PC-9 (cell line): Measurements from ENCODE around the gene METTL2B. TPM values are rescaled to one million over a fixed set of nuclear protein-coding genes. Genes with fewer than 3 reads are reported as not detected.
A peak's percentile ranks its signal among the peaks of the same experiment; 100 is the strongest.

Experiments
- BruUV-seq: library from RNA; stranded (reverse); fragments of 400-500 nt; replicated peaks from 2 replicates; lab custom pipeline; 2021; lab: Mats Ljungman, UMichigan
- CTCF ChIA-PET: fragments of 300-600 bp; sonication (Branson Sonifier 250); formaldehyde crosslinking; loops from one replicate; lab custom pipeline; 2022; ENCODE audit warnings: antibody characterized with exemption; lab: Charles Lee
- POLR2A ChIA-PET: fragments of 300-600 bp; sonication (Branson Sonifier 250); formaldehyde crosslinking; loops from one replicate; lab custom pipeline; 2022; ENCODE audit warnings: antibody characterized with exemption; ENCODE audit not compliant: unreplicated experiment; lab: Charles Lee
- DNase-seq, 2 experiments: peaks; one replicate each; pipeline versions ENCODE4 v3.0.0 to v3.0.0-alpha.2; 2015 to 2022; ENCODE audit warnings: mixed read lengths in 1 of 2
- H2AFZ ChIP-seq: fragments of 200-600 bp; sonication (generic); 2 replicates; pipeline ENCODE4 v1.8.1; 2017; ENCODE audit warnings: antibody characterized with exemption
- H3F3A ChIP-seq: fragments of 200-600 bp; sonication (generic); 2 replicates; pipeline ENCODE4 v1.8.1; 2017; ENCODE audit warnings: antibody characterized with exemption, mild to moderate bottlenecking, low read depth; ENCODE audit not compliant: insufficient read depth
- H3K27ac ChIP-seq: fragments of 200-600 bp; sonication (generic); 2 replicates; pipeline ENCODE4 v1.6.1; 2016; ENCODE audit warnings: mixed run types
- H3K27me3 ChIP-seq: fragments of 200-600 bp; sonication (generic); 2 replicates; pipeline ENCODE4 v1.6.1; 2016; ENCODE audit warnings: low read depth, mixed run types; ENCODE audit not compliant: insufficient read depth
- H3K36me3 ChIP-seq: fragments of 200-600 bp; sonication (generic); 2 replicates; pipeline ENCODE4 v1.6.1; 2016; ENCODE audit warnings: low read depth, mixed run types
- H3K4me1 ChIP-seq: fragments of 200-600 bp; sonication (generic); replicated peaks from 2 replicates; pipeline ENCODE4 v1.6.1; 2016; ENCODE audit warnings: mixed run types; ENCODE audit not compliant: insufficient read depth
- H3K4me2 ChIP-seq: fragments of 200-600 bp; sonication (generic); 2 replicates; pipeline ENCODE4 v1.6.1; 2017; ENCODE audit warnings: mixed run types
- H3K4me3 ChIP-seq: fragments of 200-600 bp; sonication (generic); 2 replicates; pipeline ENCODE4 v1.6.1; 2016; ENCODE audit warnings: mixed run types
- H3K79me2 ChIP-seq: fragments of 200-600 bp; sonication (generic); 2 replicates; pipeline ENCODE4 v1.6.1; 2017; ENCODE audit warnings: low read depth, mixed run types
- H3K9me2 ChIP-seq: fragments of 200-600 bp; sonication (generic); 2 replicates; pipeline ENCODE4 v1.8.1; 2017; ENCODE audit warnings: mild to moderate bottlenecking; ENCODE audit not compliant: insufficient read depth
- H3K9me3 ChIP-seq: fragments of 200-600 bp; sonication (generic); 2 replicates; pipeline ENCODE4 v1.8.1; 2016; ENCODE audit warnings: low read depth; ENCODE audit not compliant: insufficient read depth
- H4K20me1 ChIP-seq: fragments of 200-600 bp; sonication (generic); 2 replicates; pipeline ENCODE4 v1.8.1; 2017; ENCODE audit not compliant: insufficient read depth
- CTCF ChIP-seq: fragments of 200-600 bp; sonication (generic); conservative IDR thresholded peaks from 2 replicates; pipeline ENCODE4 v1.6.1; 2017; ENCODE audit warnings: mixed run types, antibody characterized with exemption, mild to moderate bottlenecking, moderate library complexity
- EZH2 ChIP-seq: fragments of 200-600 bp; sonication (generic); IDR thresholded peaks from 2 replicates; pipeline ENCODE4 v1.8.0; 2017; ENCODE audit warnings: antibody characterized with exemption, low read depth
- intact Hi-C: fragments of 100-400 bp; cut with micrococcal nuclease; formaldehyde crosslinking; loops from one replicate; pipeline ENCODE4 v1.10.0; 2022; ENCODE audit not compliant: unreplicated experiment
- total RNA-seq: library from RNA; stranded (reverse); gene quantifications from 2 replicates; pipeline ENCODE4 v1.2.3, GENCODE V29; 2021

The METTL2B gene
- total RNA-seq, 1 experiment from 2014 or later: 41.9 TPM

- Histone ChIP-seq H3K36me3 (no peaks in the 10 kb centered on the region), H4K20me1 (no peaks in the 10 kb centered on the region), H3K27me3 (no peaks in the 10 kb centered on the region), H3K27ac (no peak overlapping the region), H3K4me1 (peaks cover 36% of the 10 kb centered on the region), H2AFZ (no peak overlapping the region), H3K9me3 (no peaks in the 10 kb centered on the region), H3K79me2 (no peaks in the 10 kb centered on the region), H3K4me2 (no peak overlapping the region), H3K9me2 (no peaks in the 10 kb centered on the region), H3K4me3 (no peak overlapping the region), H3F3A (peaks cover 25% of the 10 kb centered on the region; the same call in 1 of the 2 replicates)
- no peak for TF ChIP-seq CTCF
- no peak for TF ChIP-seq EZH2
- CTCF ChIA-PET: no interaction called here
- no peak for DNase-seq
- POLR2A ChIA-PET: no interaction called here
- intact Hi-C loops: no loop called here
- BruUV-seq: no TSS peak
These were observed 28.5 kb upstream of the METTL2B start for GRCh38 chr7:128447941-128448564.

GRCh38 chr7:128448751-128449302, 27.7 kb upstream of the METTL2B start:
- ChIA-PET POLR2A (no interaction called here), CTCF (no interaction called here)
- peaks cover 19% of the 10 kb centered on the region; the same call in 1 of the 2 replicates for H3F3A ChIP-seq
- TF ChIP-seq CTCF (no peak), EZH2 (no peak)
- H3K27me3 ChIP-seq: no peaks in the 10 kb centered on the region
- H3K9me3 ChIP-seq: no peaks in the 10 kb centered on the region
- no peaks in the 10 kb centered on the region for H3K79me2 ChIP-seq
- no peaks in the 10 kb centered on the region for H4K20me1 ChIP-seq
- no peak for DNase-seq
- peaks cover 28% of the 10 kb centered on the region for H3K4me1 ChIP-seq
- no peak overlapping the region for H3K27ac ChIP-seq
- H2AFZ ChIP-seq: peak overlapping the region; percentile 43; the same call in 1 of the 2 replicates
- no TSS peak for BruUV-seq
- no peak overlapping the region for H3K4me2 ChIP-seq
- intact Hi-C loops: no loop called here
- H3K4me3 ChIP-seq: no peak overlapping the region
- H3K9me2 ChIP-seq: no peaks in the 10 kb centered on the region
- no peaks in the 10 kb centered on the region for H3K36me3 ChIP-seq

- H2AFZ ChIP-seq: no peak overlapping the region
- ChIA-PET POLR2A (no interaction called here), CTCF (interaction anchor here (0.6 kb wide), 1 partner anchor 46 kb away, joined by 18 read pairs; no protein-coding TSS in a partner anchor)
- H3K27me3 ChIP-seq: no peaks in the 10 kb centered on the region
- no peaks in the 10 kb centered on the region for H3K36me3 ChIP-seq
- H3K4me1 ChIP-seq: peaks cover 17% of the 10 kb centered on the region; the same call in 1 of the 2 replicates
- no peaks in the 10 kb centered on the region for H3K9me2 ChIP-seq
- no peak overlapping the region for H3K27ac ChIP-seq
- no peak for DNase-seq
- H3K4me2 ChIP-seq: no peak overlapping the region
- H3K9me3 ChIP-seq: no peaks in the 10 kb centered on the region
- BruUV-seq: no TSS peak
- intact Hi-C loops: no loop called here
- H3F3A ChIP-seq: peaks cover 6% of the 10 kb centered on the region; the same call in 1 of the 2 replicates
- no peaks in the 10 kb centered on the region for H4K20me1 ChIP-seq
- H3K79me2 ChIP-seq: no peaks in the 10 kb centered on the region
- TF ChIP-seq EZH2 (no peak), CTCF (no peak)
- H3K4me3 ChIP-seq: no peak overlapping the region
These were observed 26.1 kb upstream of the METTL2B start for GRCh38 chr7:128450409-128450808.
